ENCODE measurements around the gene SWAP70.
A peak's percentile ranks its signal among the peaks of the same experiment; 100 is the strongest.

The SWAP70 gene

GRCh38 chr11:9776203-9776602 lies 112.3 kb downstream of the SWAP70 start:
- no peak for DNase-seq (ENCODE audit: low read depth)

- DNase-seq (ENCODE audit: low read depth): no peak
Measured at GRCh38 chr11:9777066-9777465, 113.2 kb downstream of the SWAP70 start.

- DNase-seq (ENCODE audit: low read depth): no peak
Measured at GRCh38 chr11:9777525-9777924, 113.6 kb downstream of the SWAP70 start.

GRCh38 chr11:9780929-9781328 lies 117.1 kb downstream of the SWAP70 start:
- no peak for DNase-seq (ENCODE audit: low read depth)

GRCh38 chr11:9783986-9784385 lies 120.1 kb downstream of the SWAP70 start:
- no peak for DNase-seq (ENCODE audit: low read depth)

GRCh38 chr11:9784602-9785315 lies 120.9 kb downstream of the SWAP70 start:
- DNase-seq (ENCODE audit: low read depth): no peak

DNA sequence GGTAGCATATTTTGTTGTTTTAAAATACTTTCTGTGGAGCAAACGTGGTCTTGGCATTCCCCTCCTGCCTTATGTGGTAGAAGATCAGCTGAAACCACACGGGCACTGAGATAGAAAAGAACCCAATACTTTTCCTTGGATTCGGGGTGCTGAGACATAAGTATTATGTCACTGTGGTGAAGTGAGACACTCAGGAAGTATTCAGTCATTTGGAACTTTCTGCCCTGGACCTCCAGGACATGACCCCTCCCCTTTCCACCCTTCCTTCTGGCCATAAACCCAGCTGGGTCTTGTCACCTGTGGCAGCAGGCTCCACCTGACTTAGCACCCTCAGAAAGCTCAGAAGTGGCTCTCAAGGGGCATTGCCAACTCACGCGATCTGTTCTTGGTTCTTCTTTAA lies 123.4 kb downstream of the SWAP70 start:
- no peak for DNase-seq (ENCODE audit: low read depth)

DNA sequence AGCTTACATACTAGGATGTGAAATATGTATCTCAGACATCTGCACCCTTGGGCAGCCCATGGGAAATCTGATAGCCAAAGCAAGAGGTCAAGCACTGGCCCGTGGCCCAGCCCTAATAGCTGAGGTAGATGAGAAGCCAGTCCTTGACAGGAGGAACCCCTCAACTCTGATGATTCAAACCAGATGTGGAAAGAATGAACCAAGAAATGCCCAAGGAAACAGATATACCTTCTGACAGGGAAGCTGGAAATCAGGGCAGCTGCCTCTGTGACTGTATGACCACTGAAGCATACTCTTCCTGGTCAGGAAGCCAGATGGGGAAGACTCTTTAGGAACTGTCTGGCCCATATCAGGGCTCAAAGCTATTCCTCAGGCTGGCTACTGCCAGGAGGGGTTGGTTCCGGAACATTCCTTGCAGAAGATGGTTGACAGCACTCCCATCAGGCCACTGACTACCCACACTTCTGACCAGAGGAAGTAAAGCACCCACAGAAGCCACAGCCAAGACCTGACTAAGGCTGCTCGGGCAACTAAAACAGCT lies 124.2 kb downstream of the SWAP70 start:
- DNase-seq (ENCODE audit: low read depth): peak; percentile 95

DNA sequence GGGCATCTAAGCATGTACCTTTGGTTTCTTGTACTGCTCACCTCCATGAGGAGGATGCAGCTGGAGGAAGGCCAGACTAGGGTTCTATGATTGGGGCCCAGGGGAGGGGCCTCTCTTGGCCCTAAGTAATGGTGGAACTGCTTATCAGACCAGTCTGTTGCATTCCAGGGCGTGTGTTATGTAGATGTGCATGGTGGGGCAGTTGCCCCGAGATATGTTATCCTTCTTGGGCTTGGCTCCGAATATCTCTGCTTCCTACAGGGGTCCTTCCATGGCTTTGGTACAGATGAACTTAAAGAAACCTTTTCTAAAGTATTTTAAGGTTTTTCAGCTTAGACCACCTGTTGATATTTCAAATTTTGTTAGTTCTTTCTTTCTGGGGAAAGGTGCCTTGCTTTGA lies 126.0 kb downstream of the SWAP70 start:
- no peak for DNase-seq (ENCODE audit: low read depth)

GRCh38 chr11:9790703-9791102 lies 126.8 kb downstream of the SWAP70 start:
- DNase-seq (ENCODE audit: low read depth): no peak

DNA sequence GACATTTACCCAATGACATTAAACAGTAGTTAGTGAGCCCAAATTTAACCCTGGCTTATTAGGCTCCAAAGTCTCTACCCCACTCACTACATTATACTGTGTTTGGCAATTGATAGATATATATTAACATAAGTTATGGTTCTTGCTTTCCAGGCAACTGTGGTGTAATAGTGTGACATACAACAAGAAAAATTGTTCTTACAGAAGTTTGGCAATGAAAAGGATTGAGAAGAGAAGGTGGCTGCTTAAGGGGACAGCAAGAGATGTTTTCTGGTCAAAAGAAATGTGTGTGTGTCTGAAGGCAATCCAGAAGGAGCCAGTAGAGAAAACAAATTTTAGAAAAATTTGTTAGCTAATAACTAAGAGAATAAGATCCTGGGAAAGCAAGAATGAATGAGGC lies 132.4 kb downstream of the SWAP70 start:
- DNase-seq (ENCODE audit: low read depth): no peak

- no peak for DNase-seq (ENCODE audit: low read depth)
Measured at GRCh38 chr11:9796854-9797253, 133.0 kb downstream of the SWAP70 start.

GRCh38 chr11:9797300-9797699 lies 133.4 kb downstream of the SWAP70 start:
- no peak for DNase-seq (ENCODE audit: low read depth)

DNA sequence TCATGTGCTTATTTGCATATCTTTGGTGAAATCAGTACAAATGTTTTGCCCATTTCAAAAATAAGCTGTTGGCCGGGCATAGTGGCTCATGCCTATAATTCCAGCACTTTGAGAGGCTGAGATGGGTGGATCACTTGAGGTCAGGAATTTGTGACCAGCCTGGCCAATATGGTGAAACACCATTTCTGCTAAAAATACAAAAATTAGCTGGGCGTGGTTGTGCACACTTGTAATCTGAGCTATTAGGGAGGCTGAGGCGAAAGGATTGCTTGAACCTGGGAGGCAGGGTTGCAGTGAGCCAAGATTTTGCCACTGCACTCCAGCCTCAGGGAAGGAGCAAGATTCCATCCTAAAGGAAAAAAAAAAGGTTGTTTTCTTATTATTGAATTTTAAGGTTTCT lies 136.0 kb downstream of the SWAP70 start:
- DNase-seq (ENCODE audit: low read depth): no peak

GRCh38 chr11:9802291-9802861 lies 138.5 kb downstream of the SWAP70 start:
- peak; percentile 91 for DNase-seq (ENCODE audit: low read depth)
